ENCODE data around the gene P4HTM.

P4HTM gene

DNA sequence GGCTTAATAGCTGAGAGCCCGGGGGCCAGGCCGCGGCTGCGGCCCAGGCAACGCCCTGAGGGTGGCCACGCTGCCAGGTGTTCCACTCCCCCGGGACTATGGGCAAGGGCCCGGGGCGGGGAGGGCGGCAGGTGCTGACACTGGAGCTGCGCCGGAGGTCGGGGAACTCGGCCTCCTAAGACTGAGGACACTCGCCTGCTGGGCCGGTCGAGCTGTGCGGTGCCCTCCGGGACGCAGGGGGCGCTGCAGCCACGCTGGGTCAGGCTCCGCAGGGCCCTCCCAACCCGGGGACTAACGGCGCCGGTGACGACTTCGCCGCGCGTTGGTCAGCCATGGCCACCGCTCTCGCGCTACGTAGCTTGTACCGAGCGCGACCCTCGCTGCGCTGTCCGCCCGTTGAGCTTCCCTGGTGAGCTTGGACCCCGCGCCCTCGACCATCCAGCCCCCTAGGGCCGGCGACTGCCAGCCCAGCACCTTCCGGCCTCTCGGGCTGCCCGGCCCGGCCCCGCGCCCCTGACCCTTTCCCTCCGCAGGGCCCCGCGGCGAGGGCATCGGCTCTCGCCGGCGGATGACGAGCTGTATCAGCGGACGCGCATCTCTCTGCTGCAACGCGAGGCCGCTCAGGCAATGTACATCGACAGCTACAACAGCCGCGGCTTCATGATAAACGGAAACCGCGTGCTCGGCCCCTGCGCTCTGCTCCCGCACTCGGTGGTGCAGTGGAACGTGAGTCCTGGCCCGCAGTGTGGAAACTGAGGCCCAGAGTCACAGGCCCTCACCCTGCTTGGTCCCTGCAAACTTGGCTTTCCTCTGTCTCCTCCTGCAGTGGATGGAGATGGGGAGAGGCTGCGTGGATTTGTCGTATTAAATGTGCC, 32.0 kb downstream of the P4HTM start, which contains the start of gene NDUFAF3 (continued):
- TF ChIP-seq, protein P1, sequence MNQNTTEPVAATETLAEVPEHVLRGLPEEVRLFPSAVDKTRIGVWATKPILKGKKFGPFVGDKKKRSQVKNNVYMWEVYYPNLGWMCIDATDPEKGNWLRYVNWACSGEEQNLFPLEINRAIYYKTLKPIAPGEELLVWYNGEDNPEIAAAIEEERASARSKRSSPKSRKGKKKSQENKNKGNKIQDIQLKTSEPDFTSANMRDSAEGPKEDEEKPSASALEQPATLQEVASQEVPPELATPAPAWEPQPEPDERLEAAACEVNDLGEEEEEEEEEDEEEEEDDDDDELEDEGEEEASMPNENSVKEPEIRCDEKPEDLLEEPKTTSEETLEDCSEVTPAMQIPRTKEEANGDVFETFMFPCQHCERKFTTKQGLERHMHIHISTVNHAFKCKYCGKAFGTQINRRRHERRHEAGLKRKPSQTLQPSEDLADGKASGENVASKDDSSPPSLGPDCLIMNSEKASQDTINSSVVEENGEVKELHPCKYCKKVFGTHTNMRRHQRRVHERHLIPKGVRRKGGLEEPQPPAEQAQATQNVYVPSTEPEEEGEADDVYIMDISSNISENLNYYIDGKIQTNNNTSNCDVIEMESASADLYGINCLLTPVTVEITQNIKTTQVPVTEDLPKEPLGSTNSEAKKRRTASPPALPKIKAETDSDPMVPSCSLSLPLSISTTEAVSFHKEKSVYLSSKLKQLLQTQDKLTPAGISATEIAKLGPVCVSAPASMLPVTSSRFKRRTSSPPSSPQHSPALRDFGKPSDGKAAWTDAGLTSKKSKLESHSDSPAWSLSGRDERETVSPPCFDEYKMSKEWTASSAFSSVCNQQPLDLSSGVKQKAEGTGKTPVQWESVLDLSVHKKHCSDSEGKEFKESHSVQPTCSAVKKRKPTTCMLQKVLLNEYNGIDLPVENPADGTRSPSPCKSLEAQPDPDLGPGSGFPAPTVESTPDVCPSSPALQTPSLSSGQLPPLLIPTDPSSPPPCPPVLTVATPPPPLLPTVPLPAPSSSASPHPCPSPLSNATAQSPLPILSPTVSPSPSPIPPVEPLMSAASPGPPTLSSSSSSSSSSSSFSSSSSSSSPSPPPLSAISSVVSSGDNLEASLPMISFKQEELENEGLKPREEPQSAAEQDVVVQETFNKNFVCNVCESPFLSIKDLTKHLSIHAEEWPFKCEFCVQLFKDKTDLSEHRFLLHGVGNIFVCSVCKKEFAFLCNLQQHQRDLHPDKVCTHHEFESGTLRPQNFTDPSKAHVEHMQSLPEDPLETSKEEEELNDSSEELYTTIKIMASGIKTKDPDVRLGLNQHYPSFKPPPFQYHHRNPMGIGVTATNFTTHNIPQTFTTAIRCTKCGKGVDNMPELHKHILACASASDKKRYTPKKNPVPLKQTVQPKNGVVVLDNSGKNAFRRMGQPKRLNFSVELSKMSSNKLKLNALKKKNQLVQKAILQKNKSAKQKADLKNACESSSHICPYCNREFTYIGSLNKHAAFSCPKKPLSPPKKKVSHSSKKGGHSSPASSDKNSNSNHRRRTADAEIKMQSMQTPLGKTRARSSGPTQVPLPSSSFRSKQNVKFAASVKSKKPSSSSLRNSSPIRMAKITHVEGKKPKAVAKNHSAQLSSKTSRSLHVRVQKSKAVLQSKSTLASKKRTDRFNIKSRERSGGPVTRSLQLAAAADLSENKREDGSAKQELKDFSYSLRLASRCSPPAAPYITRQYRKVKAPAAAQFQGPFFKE (tag by site-specific recombination; IDR thresholded peaks at IDR 0.05; ENCODE audit: borderline replicate concordance), result no peak
- no peak for TF ChIP-seq ZNF37A (tag by site-specific recombination; IDR thresholded peaks at IDR 0.05)

- Histone ChIP-seq H3K4me1 (ENCODE audit: control insufficient read depth, insufficient read depth, low read length) (no peaks in the 10 kb centered on the region), H3K27ac (ENCODE audit: extremely low read depth, low read depth, low read length) (peak overlapping the region; percentile 93), H3K4me3 (ENCODE audit: low read depth, low read length) (peak overlapping the region; percentile 92), H3K36me3 (ENCODE audit: control insufficient read depth in 2 of 2, insufficient read depth in 1 of 2, low read length in 2 of 2) (peaks cover 0 to 50% of the 10 kb centered on the region in 2 experiments; a peak in 2 of 3 replicates), H3K9me3 (ENCODE audit: control insufficient read depth, insufficient read depth, low read depth, low read length) (no peaks in the 10 kb centered on the region)
- POLR2A ChIA-PET, result interaction anchor here (1.3 to 10.4 kb wide), 5 partner anchors 15 to 336 kb away, joined by 4 to 141 read pairs (median 29); partner anchors contain the start of genes P4HTM, QRICH1 and WDR6
- CTCF ChIA-PET, result interaction anchor here (1.2 to 2.1 kb wide), 5 partner anchors 10 to 71 kb away, joined by 5 to 13 read pairs (median 11); partner anchors contain the start of genes P4HTM, QRICH1 and WDR6
- TF ChIP-seq ZNF600 (tag by site-specific recombination; IDR thresholded peaks at IDR 0.05) (peak; percentile 58; the same call in 1 of the 2 replicates), ZNF26 (tag by site-specific recombination; IDR thresholded peaks at IDR 0.05) (no peak), ZNF660 (tag by site-specific recombination; IDR thresholded peaks at IDR 0.05) (no peak), ZBTB17 (tag by site-specific recombination; IDR thresholded peaks at IDR 0.05) (peak; percentile 63), ZNF423 (tag by site-specific recombination; IDR thresholded peaks at IDR 0.05) (no peak), ZNF19 (tag by site-specific recombination; IDR thresholded peaks at IDR 0.05; ENCODE audit: low read depth) (no peak), PRDM6 (tag by site-specific recombination; IDR thresholded peaks at IDR 0.05) (no peak), ZNF223 (tag by site-specific recombination; IDR thresholded peaks at IDR 0.05) (peak; percentile 90), KLF9 (tag by site-specific recombination; IDR thresholded peaks at IDR 0.05; ENCODE audit: low read depth) (peak; percentile 75), ZNF311 (tag by site-specific recombination; IDR thresholded peaks at IDR 0.05; ENCODE audit: borderline replicate concordance) (no peak), ZXDB (tag by site-specific recombination; IDR thresholded peaks at IDR 0.05) (no peak)
- TF ChIP-seq, protein P2, sequence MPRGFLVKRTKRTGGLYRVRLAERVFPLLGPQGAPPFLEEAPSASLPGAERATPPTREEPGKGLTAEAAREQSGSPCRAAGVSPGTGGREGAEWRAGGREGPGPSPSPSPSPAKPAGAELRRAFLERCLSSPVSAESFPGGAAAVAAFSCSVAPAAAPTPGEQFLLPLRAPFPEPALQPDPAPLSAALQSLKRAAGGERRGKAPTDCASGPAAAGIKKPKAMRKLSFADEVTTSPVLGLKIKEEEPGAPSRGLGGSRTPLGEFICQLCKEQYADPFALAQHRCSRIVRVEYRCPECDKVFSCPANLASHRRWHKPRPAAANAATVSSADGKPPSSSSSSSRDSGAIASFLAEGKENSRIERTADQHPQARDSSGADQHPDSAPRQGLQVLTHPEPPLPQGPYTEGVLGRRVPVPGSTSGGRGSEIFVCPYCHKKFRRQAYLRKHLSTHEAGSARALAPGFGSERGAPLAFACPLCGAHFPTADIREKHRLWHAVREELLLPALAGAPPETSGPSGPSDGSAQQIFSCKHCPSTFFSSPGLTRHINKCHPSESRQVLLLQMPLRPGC (tag by site-specific recombination; IDR thresholded peaks at IDR 0.05), result no peak
These were observed 32.7 kb downstream of the P4HTM start for GRCh38 chr3:49022688-49023171.

All from HEK293 (cell line).